GM12873 (cell line): ENCODE measurements around the gene GRK2.

ENCODE experiments used
- CTCF ChIP-seq: IDR thresholded peaks from 2 replicates; pipeline ENCODE4 v1.5.1; 2012; ENCODE audit warnings: low read depth, mild to moderate bottlenecking, moderate library complexity, low read length, control low read depth; ENCODE audit not compliant: insufficient read depth; ENCODE audit errors: missing control alignments

Gene GRK2

GRCh38 chr11:67309661-67310061, 43.4 kb downstream of the GRK2 start:
- no peak for TF ChIP-seq CTCF

GRCh38 chr11:67310246-67311050, 44.2 kb downstream of the GRK2 start:
- no peak for TF ChIP-seq CTCF

- no peak for TF ChIP-seq CTCF
Measured at GRCh38 chr11:67311051-67311555, 44.8 kb downstream of the GRK2 start.

GRCh38 chr11:67311556-67312082, 45.3 kb downstream of the GRK2 start:
- no peak for TF ChIP-seq CTCF

- TF ChIP-seq CTCF: no peak
Measured at GRCh38 chr11:67312187-67313021, 46.1 kb downstream of the GRK2 start.

- TF ChIP-seq CTCF: no peak
Measured at GRCh38 chr11:67313125-67313890, 47.0 kb downstream of the GRK2 start.
